Measurements from ENCODE around the gene ZNF384. TPM values are rescaled to one million over a fixed set of nuclear protein-coding genes. Genes with fewer than 3 reads are reported as not detected.

ZNF384 gene
- total and polyA plus RNA-seq, 2 of the 8 experiments (the other 6 are each of a cell fraction or from before 2014, with no cell fraction given): 59.0 to 59.6 TPM

DNA sequence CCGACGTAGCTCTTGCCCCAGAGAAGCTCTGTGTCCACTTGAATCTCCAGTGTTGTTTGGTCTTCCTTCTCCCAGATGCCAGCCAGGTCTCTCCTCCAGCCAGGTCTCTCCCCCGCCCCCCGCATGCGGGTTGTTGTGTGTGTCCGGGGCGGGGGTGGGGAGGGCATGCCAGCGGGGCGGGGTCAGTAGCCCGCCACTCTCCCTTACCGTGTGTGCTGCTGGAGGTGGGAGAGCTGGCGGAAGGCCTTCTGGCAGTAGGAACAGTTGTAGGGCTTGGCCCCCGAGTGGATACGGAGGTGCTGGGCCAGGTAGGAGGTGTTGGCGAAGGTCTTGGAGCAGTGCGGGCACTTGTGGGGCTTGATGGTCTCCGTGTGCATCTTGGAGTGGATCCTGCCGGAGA lies 17.0 kb downstream of the ZNF384 start:
- POLR2A ChIA-PET (ENCODE audit: partially characterized antibody): interaction anchor here (0.6 to 3.0 kb wide), 4 partner anchors 8 to 138 kb away, joined by 3 to 9 read pairs (median 4); partner anchors contain the start of genes GAPDH and ZNF384
- no peak for FAIRE-seq
- H4K5ac ChIP-seq (ENCODE audit: insufficient read length, low read depth, low read length): no peak overlapping the region

More for the DNA sequence above, 17.0 kb downstream of the ZNF384 start:
- Histone ChIP-seq H3K4ac (replicated peaks; ENCODE audit: insufficient read length, low read depth, low read length) (no peak overlapping the region), H3K14ac (ENCODE audit: insufficient read length) (no peak overlapping the region), H2BK15ac (ENCODE audit: low read length) (no peak overlapping the region), H3K36me3 (ENCODE audit: control insufficient read depth in 2 of 4, insufficient read depth in 4 of 4, low read length in 3 of 4) (peaks cover 30 to 79% (median 65%) of the 10 kb centered on the region in 4 experiments), H2BK20ac (ENCODE audit: low read length) (no peak overlapping the region), H3K9me3 (ENCODE audit: insufficient read depth in 2 of 2, low read depth in 1 of 2, low read length in 1 of 2) (no peaks in the 10 kb centered on the region), H3K4me2 (ENCODE audit: insufficient read depth in 1 of 2, low read depth in 2 of 2, low read length in 2 of 2) (no peak overlapping the region), H2AFZ (ENCODE audit: low read length) (no peak overlapping the region), H3K23me2 (ENCODE audit: low read depth, low read length) (no peaks in the 10 kb centered on the region), H3K18ac (ENCODE audit: extremely low read depth, low read length) (no peak overlapping the region), H3K4me1 (replicated peaks in 1 of 4; ENCODE audit: control insufficient read depth in 3 of 4, insufficient read depth in 4 of 4, low read length in 3 of 4) (no peaks in the 10 kb centered on the region), H3K79me2 (ENCODE audit: control insufficient read depth in 1 of 2, insufficient read depth in 2 of 2, low read length in 2 of 2) (0 out of 4 replicates have a peak, but pooled peaks cover 0 to 3% of the 10 kb centered on the region in 2 experiments), H2BK120ac (replicated peaks; ENCODE audit: low read depth, low read length) (no peak overlapping the region), H2BK12ac (ENCODE audit: low read depth, low read length) (no peak overlapping the region), H4K91ac (replicated peaks; ENCODE audit: insufficient read length, low read length) (no peak overlapping the region), H4K20me1 (replicated peaks in 1 of 2; ENCODE audit: control insufficient read depth in 1 of 2, insufficient read depth in 2 of 2, low read length in 2 of 2) (peaks cover 0 to 3% of the 10 kb centered on the region in 2 experiments), H3K9ac (replicated peaks in 1 of 4; ENCODE audit: extremely low read depth in 1 of 4, low read depth in 3 of 4, low read length in 3 of 4) (no peak overlapping the region), H3K79me1 (ENCODE audit: low read depth, low read length) (no peaks in the 10 kb centered on the region), H3K23ac (ENCODE audit: insufficient read length) (no peak overlapping the region), H3K56ac (replicated peaks; ENCODE audit: insufficient read length, low read depth, low read length) (no peak overlapping the region), H2AK5ac (ENCODE audit: low read depth, low read length) (no peak overlapping the region), H4K8ac (ENCODE audit: extremely low read depth, insufficient read depth, low read length) (no peak overlapping the region), H2BK5ac (ENCODE audit: low read depth, low read length) (no peak overlapping the region), H3K27me3 (replicated peaks in 1 of 4; ENCODE audit: control insufficient read depth in 3 of 4, extremely low read depth in 1 of 4, insufficient read depth in 3 of 4, low read length in 3 of 4) (no peaks in the 10 kb centered on the region), H3K4me3 (ENCODE audit: extremely low read depth in 1 of 4, insufficient read depth in 2 of 4, low read depth in 3 of 4, low read length in 4 of 4) (no peak overlapping the region), H3K27ac (ENCODE audit: low read depth, low read length) (no peak overlapping the region)
- CTCF ChIA-PET (ENCODE audit: partially characterized antibody): interaction anchor here (1.1 to 11.6 kb wide), 2 partner anchors 8 to 161 kb away, joined by 3 to 125 read pairs; no protein-coding TSS in a partner anchor
- WGBS, 2 experiments (ENCODE audit: extremely low coverage in 1 of 2, insufficient coverage in 1 of 2, insufficient read length in 1 of 2, insufficient replicate concordance in 2 of 2, low coverage in 1 of 2, low lambda C conversion rate in 2 of 2, missing lambda C conversion rate in 1 of 2): 91% methylated on average over 9 of the region's 18 CpGs; no CpG with 5 or more reads in 1 of the 2 experiments
- TF ChIP-seq HDAC6 (IDR thresholded peaks at IDR 0.05; ENCODE audit: low read depth, low read length) (no peak), YY1 (IDR thresholded peaks at IDR 0.05; ENCODE audit: low read depth, low read length) (no peak), RAD21 (IDR thresholded peaks at IDR 0.05 in 1 of 2, conservative IDR thresholded peaks at IDR 0.05 in 1 of 2; ENCODE audit: low read depth in 2 of 2, low read length in 2 of 2) (no peak), NANOG (IDR thresholded peaks at IDR 0.05; ENCODE audit: insufficient read depth, low read depth, low read length, poor library complexity, severe bottlenecking) (no peak), FOSL1 (IDR thresholded peaks at IDR 0.05; ENCODE audit: insufficient read depth, low read depth, low read length) (no peak)
- no peak for DNase-seq (ENCODE audit: low read depth in 1 of 2, low spot score in 2 of 2)

All from H1 (cell line).